Tibial nerve (tissue), 4 donors: Measurements from ENCODE around the gene OR8D2. TPM values are rescaled to one million over a fixed set of nuclear protein-coding genes. Genes with fewer than 3 reads are reported as not detected.

Source experiments
- DNase-seq, 2 donors: peaks; one replicate each; pipeline ENCODE4 v3.0.0-alpha.2; 2019; ENCODE audit warnings: low spot score in 2 of 2
- H3K27ac ChIP-seq, 4 donors: fragments of 200-600 bp; sonication (generic) in 3 of 4; one replicate each; pipeline ENCODE4 v1.5.1; 2017 to 2019; ENCODE audit warnings: mild to moderate bottlenecking in 1 of 4
- H3K27me3 ChIP-seq, 2 donors: fragments of 200-600 bp; sonication (generic) in 1 of 2; one replicate each; pipeline versions ENCODE4 v1.5.1 to v1.6.0; 2017 to 2019
- H3K36me3 ChIP-seq, 3 donors: fragments of 200-600 bp; sonication (generic); one replicate each; pipeline ENCODE4 v1.5.1; 2018 to 2019
- H3K4me1 ChIP-seq, 4 donors: fragments of 200-600 bp; sonication (generic) in 3 of 4; one replicate each; pipeline ENCODE4 v1.5.1; 2017 to 2019
- H3K4me3 ChIP-seq, 4 donors: fragments of 200-600 bp; sonication (generic) in 3 of 4; one replicate each; pipeline ENCODE4 v1.5.1; 2017 to 2019; ENCODE audit warnings: mild to moderate bottlenecking in 1 of 4, moderate library complexity in 1 of 4
- H3K9me3 ChIP-seq, 4 donors: fragments of 200-600 bp; sonication (generic) in 3 of 4; one replicate each; pipeline ENCODE4 v1.5.1; 2017 to 2019
- EP300 ChIP-seq, 2 donors: sonication (generic); formaldehyde crosslinking; IDR thresholded peaks; one replicate each; pipeline ENCODE4 v1.6.1; 2017; ENCODE audit warnings: antibody characterized with exemption in 2 of 2, mild to moderate bottlenecking in 1 of 2
- POLR2A ChIP-seq, 2 donors: fragments of 450-650 bp; IDR thresholded peaks; one replicate each; pipeline ENCODE4 v1.6.1; 2017; ENCODE audit warnings: antibody characterized with exemption in 2 of 2, mild to moderate bottlenecking in 2 of 2, moderate library complexity in 2 of 2
- WGBS, 2 donors: methylation state at CpG; one replicate each; pipeline ENCODE4 v1.1.5; 2018; 5-methylcytosine and 5-hydroxymethylcytosine counted together
- total RNA-seq, 4 donors: library from RNA; depleted of rRNA; stranded (reverse); fragments of >200 nt; gene quantifications; one replicate each; pipeline ENCODE4 v1.1.0, GENCODE V29; 2016
- TF ChIP-seq, protein P1 (sequence below), 5 experiments: fragments of 200-600 bp in 3 of 5; fragments of 450-650 bp in 2 of 5; sonication (generic) in 3 of 5; IDR thresholded peaks; one replicate each; pipeline ENCODE4 v1.5.1; 2016 to 2019; ENCODE audit warnings: antibody characterized with exemption in 5 of 5, mild to moderate bottlenecking in 3 of 5, moderate library complexity in 2 of 5

The OR8D2 gene
- total RNA-seq, 4 donors from 2014 or later: not detected

DNA sequence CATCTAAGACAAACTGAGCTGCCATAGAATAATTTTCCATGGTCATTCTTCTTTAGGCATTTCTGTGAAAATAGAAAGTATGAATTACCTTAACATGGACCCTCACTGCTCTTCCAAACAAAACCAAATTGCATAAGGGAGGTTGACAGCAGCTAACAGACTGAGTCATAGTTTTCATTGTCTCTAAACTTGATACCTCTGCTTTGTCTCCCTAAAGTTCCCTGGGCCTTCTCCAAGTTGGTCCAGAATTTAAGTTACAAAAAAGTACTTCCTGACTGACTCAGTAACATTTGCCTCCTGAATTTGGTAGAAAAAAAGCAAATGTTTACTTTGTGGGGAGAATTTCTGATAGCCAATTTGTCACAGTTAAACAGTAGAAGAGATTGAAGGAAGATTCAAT, 9.3 kb downstream of the OR8D2 start:
- DNase-seq: no peak
- Histone ChIP-seq H3K36me3 (no peaks in the 10 kb centered on the region), H3K27me3 (no peaks in the 10 kb centered on the region), H3K27ac (no peak overlapping the region), H3K4me1 (no peaks in the 10 kb centered on the region), H3K9me3 (no peaks in the 10 kb centered on the region), H3K4me3 (no peak overlapping the region)
- TF ChIP-seq EP300 (IDR thresholded peaks at IDR 0.05) (no peak), POLR2A (IDR thresholded peaks at IDR 0.05) (no peak)
- TF ChIP-seq, protein P1, sequence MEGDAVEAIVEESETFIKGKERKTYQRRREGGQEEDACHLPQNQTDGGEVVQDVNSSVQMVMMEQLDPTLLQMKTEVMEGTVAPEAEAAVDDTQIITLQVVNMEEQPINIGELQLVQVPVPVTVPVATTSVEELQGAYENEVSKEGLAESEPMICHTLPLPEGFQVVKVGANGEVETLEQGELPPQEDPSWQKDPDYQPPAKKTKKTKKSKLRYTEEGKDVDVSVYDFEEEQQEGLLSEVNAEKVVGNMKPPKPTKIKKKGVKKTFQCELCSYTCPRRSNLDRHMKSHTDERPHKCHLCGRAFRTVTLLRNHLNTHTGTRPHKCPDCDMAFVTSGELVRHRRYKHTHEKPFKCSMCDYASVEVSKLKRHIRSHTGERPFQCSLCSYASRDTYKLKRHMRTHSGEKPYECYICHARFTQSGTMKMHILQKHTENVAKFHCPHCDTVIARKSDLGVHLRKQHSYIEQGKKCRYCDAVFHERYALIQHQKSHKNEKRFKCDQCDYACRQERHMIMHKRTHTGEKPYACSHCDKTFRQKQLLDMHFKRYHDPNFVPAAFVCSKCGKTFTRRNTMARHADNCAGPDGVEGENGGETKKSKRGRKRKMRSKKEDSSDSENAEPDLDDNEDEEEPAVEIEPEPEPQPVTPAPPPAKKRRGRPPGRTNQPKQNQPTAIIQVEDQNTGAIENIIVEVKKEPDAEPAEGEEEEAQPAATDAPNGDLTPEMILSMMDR (IDR thresholded peaks at IDR 0.05): no peak

DNA sequence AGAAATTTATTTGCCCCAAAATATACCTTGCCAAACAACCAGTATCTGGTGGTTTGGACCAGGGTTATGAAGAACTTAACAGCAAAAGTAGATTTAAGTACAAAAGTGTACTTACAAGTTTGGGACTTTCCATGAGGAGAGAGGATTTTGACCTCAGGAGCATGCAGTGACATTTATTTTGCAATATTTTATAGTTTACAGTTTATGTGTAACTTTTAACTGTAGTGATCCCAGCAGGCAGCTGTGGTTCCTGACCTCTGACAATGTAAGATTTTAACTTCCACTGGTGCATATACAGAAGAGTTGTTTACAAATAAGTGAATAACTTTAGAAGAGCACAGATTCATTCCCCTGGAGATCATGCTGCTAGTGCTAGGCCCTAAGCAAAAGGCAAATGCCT, 12.9 kb downstream of the OR8D2 start:
- Histone ChIP-seq H3K36me3 (no peaks in the 10 kb centered on the region), H3K4me1 (no peaks in the 10 kb centered on the region), H3K27me3 (no peaks in the 10 kb centered on the region), H3K9me3 (no peaks in the 10 kb centered on the region), H3K27ac (no peak overlapping the region), H3K4me3 (no peak overlapping the region)
- no peak for TF ChIP-seq POLR2A (IDR thresholded peaks at IDR 0.05)
- TF ChIP-seq EP300 (IDR thresholded peaks at IDR 0.05): no peak
- no peak for DNase-seq

DNA sequence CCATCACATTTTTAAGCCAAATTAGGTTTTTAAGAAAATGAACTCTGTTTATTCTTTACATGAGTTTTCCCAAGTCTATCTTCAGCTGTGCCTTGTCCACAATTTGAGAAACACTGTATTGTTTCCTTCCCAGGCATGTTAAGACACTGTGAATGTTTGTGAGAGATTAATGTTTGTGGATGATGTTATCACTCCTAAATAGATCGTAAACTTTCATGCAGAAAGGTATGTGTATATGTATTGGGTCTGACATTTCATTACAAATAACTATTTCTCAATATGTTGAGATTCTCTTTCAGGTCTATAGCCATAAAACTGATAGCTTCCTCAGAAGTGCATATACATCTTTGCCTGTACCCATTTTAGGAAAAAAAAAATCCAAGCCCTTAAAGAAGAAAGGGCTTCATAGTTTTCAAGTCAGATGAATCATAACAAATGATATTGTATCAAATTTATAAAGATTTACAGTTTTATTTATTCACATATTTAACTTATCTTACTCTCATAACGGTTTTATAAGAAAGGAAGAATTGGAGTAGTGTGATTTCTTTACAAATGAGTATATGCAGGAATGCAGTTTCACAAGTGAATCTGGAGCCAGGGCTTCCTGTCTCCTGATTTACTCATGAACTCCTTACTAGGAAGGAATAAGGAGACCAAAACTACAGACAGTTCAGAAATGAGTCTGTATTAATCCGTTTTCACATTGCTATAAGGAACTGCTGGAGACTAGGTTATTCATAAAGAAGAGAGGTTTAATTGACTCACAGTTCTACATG, 17.5 kb downstream of the OR8D2 start:
- Histone ChIP-seq H3K27ac (no peak overlapping the region), H3K4me1 (no peaks in the 10 kb centered on the region), H3K27me3 (no peaks in the 10 kb centered on the region), H3K9me3 (no peaks in the 10 kb centered on the region), H3K36me3 (no peaks in the 10 kb centered on the region), H3K4me3 (no peak overlapping the region)
- no peak for TF ChIP-seq POLR2A (IDR thresholded peaks at IDR 0.05)
- no peak for TF ChIP-seq EP300 (IDR thresholded peaks at IDR 0.05)
- TF ChIP-seq, protein P1 (IDR thresholded peaks at IDR 0.05): no peak
- WGBS, 2 donors: 48 to 54% methylated on average over 3 of the region's 3 CpGs
- DNase-seq: no peak

DNA sequence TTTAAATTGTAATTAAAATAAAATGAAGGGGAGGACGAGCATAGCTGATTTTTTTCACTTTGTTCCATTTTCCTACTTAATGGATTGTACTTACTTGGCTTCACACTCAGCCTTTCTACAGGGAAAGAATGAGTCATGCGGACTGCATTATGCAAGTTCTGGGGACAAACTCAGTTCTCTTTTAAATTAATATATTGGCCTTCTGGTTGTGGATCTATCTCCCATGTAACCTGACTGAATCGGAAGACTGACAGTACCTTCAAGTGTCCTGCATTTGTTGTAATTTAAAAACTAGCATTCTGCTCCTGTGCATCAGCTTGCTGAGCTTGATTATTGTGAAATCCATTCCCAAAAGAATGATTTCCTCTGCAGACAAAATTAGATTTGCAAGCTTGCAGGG, 18.4 kb downstream of the OR8D2 start:
- H3K27ac ChIP-seq: no peak overlapping the region
- no peaks in the 10 kb centered on the region for H3K4me1 ChIP-seq
- H3K27me3 ChIP-seq: no peaks in the 10 kb centered on the region
- no peak for TF ChIP-seq EP300 (IDR thresholded peaks at IDR 0.05)
- TF ChIP-seq POLR2A (IDR thresholded peaks at IDR 0.05): no peak
- TF ChIP-seq, protein P1 (IDR thresholded peaks at IDR 0.05): no peak
- no peaks in the 10 kb centered on the region for H3K9me3 ChIP-seq
- no peak for DNase-seq
- 60 to 65% methylated on average over 3 of the region's 3 CpGs for WGBS, 2 donors
- H3K4me3 ChIP-seq: no peak overlapping the region
- no peaks in the 10 kb centered on the region for H3K36me3 ChIP-seq

DNA sequence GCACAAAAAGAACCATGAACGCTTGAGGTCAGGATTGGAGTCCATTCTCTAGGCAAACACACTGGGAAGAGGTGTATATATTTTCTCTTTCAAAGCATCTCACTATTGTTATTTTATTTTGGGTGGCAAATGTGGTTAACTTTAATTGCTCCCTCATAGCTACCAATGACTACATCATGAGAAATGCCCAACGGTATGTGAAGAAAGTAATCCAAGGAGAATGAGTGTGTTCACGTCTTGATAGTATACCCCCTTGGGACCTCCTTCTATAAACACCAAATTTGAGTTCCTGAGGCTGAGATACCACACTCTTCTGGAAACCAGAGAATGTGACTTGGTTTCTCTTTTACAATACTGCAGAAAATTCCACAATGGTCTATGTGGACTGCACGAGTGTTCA, 22.1 kb downstream of the OR8D2 start:
- no peaks in the 10 kb centered on the region for H3K27me3 ChIP-seq
- H3K36me3 ChIP-seq: no peaks in the 10 kb centered on the region
- H3K9me3 ChIP-seq: no peaks in the 10 kb centered on the region
- no peak for DNase-seq
- 78 to 82% methylated on average over 4 of the region's 4 CpGs for WGBS, 2 donors
- no peak overlapping the region for H3K4me3 ChIP-seq
- TF ChIP-seq, protein P1 (IDR thresholded peaks at IDR 0.05): no peak
- TF ChIP-seq EP300 (IDR thresholded peaks at IDR 0.05) (no peak), POLR2A (IDR thresholded peaks at IDR 0.05) (no peak)
- no peak overlapping the region for H3K27ac ChIP-seq
- H3K4me1 ChIP-seq: no peaks in the 10 kb centered on the region
